Gastroesophageal sphincter (tissue), 4 donors: Measurements from ENCODE around the gene TNFAIP3. TPM values are rescaled to one million over a fixed set of nuclear protein-coding genes. Genes with fewer than 3 reads are reported as not detected.

Source experiments
- ATAC-seq: fragments of 150-250 bp; one replicate; pipeline ENCODE4 v1.9.1; 2016; ENCODE audit warnings: mild to moderate bottlenecking, moderate library complexity
- H3K27ac ChIP-seq, 4 donors: fragments of 200-600 bp; sonication (generic) in 3 of 4; 1 replicate in 3 of 4; 2 replicates in 1 of 4; pipeline ENCODE4 v1.5.1; 2016 to 2019
- H3K27me3 ChIP-seq: fragments of 200-600 bp; sonication (generic); one replicate; pipeline ENCODE4 v1.5.1; 2019
- H3K36me3 ChIP-seq, 2 donors: fragments of 200-600 bp; sonication (generic); one replicate each; pipeline ENCODE4 v1.5.1; 2019; ENCODE audit warnings: control low read depth in 1 of 2
- H3K4me1 ChIP-seq, 3 donors: fragments of 200-600 bp; sonication (generic); 1 replicate in 2 of 3; 2 replicates in 1 of 3; pipeline ENCODE4 v1.5.1; 2016 to 2019; ENCODE audit warnings: control low read depth in 2 of 3
- H3K4me3 ChIP-seq, 2 donors: fragments of 200-600 bp; sonication (generic); one replicate each; pipeline ENCODE4 v1.5.1; 2019; ENCODE audit warnings: mild to moderate bottlenecking in 1 of 2, moderate library complexity in 1 of 2
- H3K9me3 ChIP-seq, 3 donors: fragments of 200-600 bp; sonication (generic); one replicate each; pipeline ENCODE4 v1.5.1; 2017 to 2019; ENCODE audit warnings: control low read depth in 2 of 3
- CTCF ChIP-seq, 4 experiments: fragments of 200-600 bp in 2 of 4; fragments of 450-650 bp in 2 of 4; sonication (generic) in 1 of 4; IDR thresholded peaks; one replicate each; pipeline ENCODE4 v1.5.1; 2017 to 2019; ENCODE audit warnings: antibody characterized with exemption in 4 of 4, mild to moderate bottlenecking in 2 of 4, moderate library complexity in 2 of 4
- EP300 ChIP-seq: sonication (generic); formaldehyde crosslinking; IDR thresholded peaks from one replicate; pipeline ENCODE4 v1.6.1; 2017; ENCODE audit warnings: antibody characterized with exemption, mild to moderate bottlenecking
- POLR2A ChIP-seq, 2 donors: fragments of 450-650 bp; IDR thresholded peaks; one replicate each; pipeline ENCODE4 v1.6.1; 2017; ENCODE audit warnings: antibody characterized with exemption in 2 of 2, mild to moderate bottlenecking in 2 of 2, moderate library complexity in 1 of 2
- POLR2AphosphoS5 ChIP-seq: sonication (generic); formaldehyde crosslinking; IDR thresholded peaks from one replicate; pipeline ENCODE4 v1.6.1; 2017; ENCODE audit warnings: antibody characterized with exemption
- WGBS, 2 donors: methylation state at CpG; one replicate each; pipeline ENCODE4 v1.1.5; 2018; ENCODE audit warnings: low coverage in 1 of 2; 5-methylcytosine and 5-hydroxymethylcytosine counted together
- total RNA-seq, 4 donors: library from RNA; depleted of rRNA; stranded (reverse); fragments of >200 nt; gene quantifications; one replicate each; pipeline ENCODE4 v1.1.0, GENCODE V29; 2016

The TNFAIP3 gene
- total RNA-seq, 4 donors from 2014 or later, result 11.2 to 40.7 (median 18.3) TPM

DNA sequence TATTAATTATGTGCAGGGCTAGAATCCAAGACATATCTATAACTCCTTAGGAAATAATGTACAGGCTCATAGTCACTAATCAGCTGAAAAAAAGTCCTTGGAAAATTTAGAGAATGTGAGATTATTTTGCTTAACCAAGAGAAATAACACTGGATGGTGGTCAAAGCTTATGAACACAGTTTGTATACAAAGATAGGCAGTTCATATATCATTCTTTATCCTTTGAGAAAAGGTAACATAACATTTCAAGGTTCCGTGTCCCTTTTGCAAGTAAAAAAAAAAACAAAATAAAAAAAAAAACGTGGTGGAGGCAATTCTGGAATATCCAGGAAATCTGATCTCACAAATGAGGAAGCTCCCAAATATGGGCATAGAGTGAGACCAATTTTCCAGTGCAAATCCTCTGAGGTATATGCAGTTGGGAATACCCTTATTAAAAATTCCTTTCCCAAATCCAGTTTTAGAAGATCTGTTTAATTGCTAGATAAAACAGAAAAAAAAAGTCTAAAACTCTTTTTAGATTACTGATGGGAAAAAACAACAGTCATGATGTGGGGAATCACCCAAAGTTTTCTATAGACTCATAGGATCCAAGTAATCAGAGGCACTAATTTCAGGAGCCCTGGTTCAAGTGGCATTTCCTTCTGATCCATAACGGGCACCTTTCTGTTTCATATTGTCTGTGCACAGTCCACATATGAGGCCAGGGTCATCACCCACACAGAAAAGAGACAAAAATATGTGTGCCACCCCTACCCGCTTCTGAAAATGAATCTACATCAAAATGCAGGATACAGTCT is 17.7 kb upstream of the TNFAIP3 start:
- no peaks in the 10 kb centered on the region for H3K27me3 ChIP-seq
- H3K4me3 ChIP-seq, result no peak overlapping the region
- no peaks in the 10 kb centered on the region for H3K9me3 ChIP-seq
- H3K36me3 ChIP-seq, result no peaks in the 10 kb centered on the region
- WGBS, 2 donors, result 27 to 36% methylated on average over 4 of the region's 4 CpGs
- H3K27ac ChIP-seq, result peak overlapping the region in 3 of 4 donors; percentile 34 to 63 (median 43)
- TF ChIP-seq POLR2A (IDR thresholded peaks at IDR 0.05), result no peak
- TF ChIP-seq POLR2AphosphoS5, result no peak
- TF ChIP-seq EP300, result no peak
- no peak for TF ChIP-seq CTCF (IDR thresholded peaks at IDR 0.05)
- ATAC-seq, result no peak
- peaks cover 4 to 27% (median 10%) of the 10 kb centered on the region in 3 donors for H3K4me1 ChIP-seq

- Histone ChIP-seq H3K27ac (peak overlapping the region in 3 of 4 donors; percentile 34 to 63 (median 42)), H3K4me3 (no peak overlapping the region)
Measured at GRCh38 chr6:137849981-137850714, 16.9 kb upstream of the TNFAIP3 start.

DNA sequence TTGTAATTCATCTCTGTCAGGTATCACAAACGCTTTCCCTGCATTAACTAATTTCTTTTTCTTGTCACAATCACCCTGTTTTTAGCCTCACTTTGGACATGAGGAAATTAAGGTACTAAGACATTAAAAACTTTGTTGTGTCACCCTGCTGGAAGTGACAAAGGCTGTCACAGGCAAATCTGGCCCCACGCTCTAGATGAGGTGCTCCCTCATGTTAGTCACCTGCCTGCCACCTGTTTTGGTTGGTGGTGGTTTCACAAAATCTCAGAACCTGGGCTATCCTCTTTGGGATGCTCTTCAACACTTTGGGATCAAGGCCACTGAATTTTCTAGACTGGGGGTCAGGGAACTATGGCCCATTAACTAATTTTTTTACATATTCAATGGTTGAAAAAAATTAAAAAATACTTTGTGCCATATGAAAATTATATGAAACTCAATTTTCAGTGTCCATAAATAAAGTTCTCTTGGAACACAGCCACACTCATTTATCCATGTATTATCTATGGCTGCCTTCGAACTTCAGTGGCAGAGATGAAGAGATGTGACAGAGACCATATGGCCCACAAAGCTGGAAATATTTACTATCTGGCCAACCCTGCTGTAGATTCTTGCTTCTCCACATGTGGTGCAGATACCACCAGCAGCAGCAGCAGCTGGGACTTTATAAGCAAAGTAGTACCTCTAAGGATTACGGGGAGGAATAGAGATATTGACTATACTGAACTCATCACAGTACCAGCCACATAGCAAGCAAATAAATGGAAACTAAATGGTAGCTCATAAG is 16.1 kb upstream of the TNFAIP3 start:
- TF ChIP-seq EP300, result no peak
- TF ChIP-seq POLR2AphosphoS5, result no peak
- no peak for TF ChIP-seq CTCF (IDR thresholded peaks at IDR 0.05)
- TF ChIP-seq POLR2A (IDR thresholded peaks at IDR 0.05), result no peak
- H3K36me3 ChIP-seq, result no peaks in the 10 kb centered on the region
- no peaks in the 10 kb centered on the region for H3K9me3 ChIP-seq
- WGBS, 2 donors, result 33 to 58% methylated on average over 2 to 3 of the region's 4 CpGs
- no peak overlapping the region for H3K4me3 ChIP-seq
- H3K4me1 ChIP-seq, result peaks cover 4 to 27% (median 10%) of the 10 kb centered on the region in 3 donors
- ATAC-seq, result no peak
- peak overlapping the region in 1 of 4 donors; percentile 63 for H3K27ac ChIP-seq
- no peaks in the 10 kb centered on the region for H3K27me3 ChIP-seq

More at GRCh38 chr6:137849981-137850714, 16.9 kb upstream of the TNFAIP3 start:
- no peak for ATAC-seq
- Histone ChIP-seq H3K27me3 (no peaks in the 10 kb centered on the region), H3K9me3 (no peaks in the 10 kb centered on the region), H3K4me1 (peaks cover 4 to 27% (median 10%) of the 10 kb centered on the region in 3 donors), H3K36me3 (no peaks in the 10 kb centered on the region)
- no peak for TF ChIP-seq EP300
- 33 to 59% methylated on average over 3 to 4 of the region's 5 CpGs for WGBS, 2 donors

GRCh38 chr6:137851669-137852068 is 15.4 kb upstream of the TNFAIP3 start:
- 91 to 93% methylated on average over 3 of the region's 3 CpGs for WGBS, 2 donors
- TF ChIP-seq CTCF (IDR thresholded peaks at IDR 0.05), result no peak
- no peak for TF ChIP-seq POLR2AphosphoS5
- TF ChIP-seq EP300, result no peak
- TF ChIP-seq POLR2A (IDR thresholded peaks at IDR 0.05), result no peak
- Histone ChIP-seq H3K9me3 (no peaks in the 10 kb centered on the region), H3K27me3 (no peaks in the 10 kb centered on the region), H3K36me3 (no peaks in the 10 kb centered on the region), H3K4me3 (no peak overlapping the region), H3K27ac (no peak overlapping the region), H3K4me1 (peaks cover 4 to 27% (median 10%) of the 10 kb centered on the region in 3 donors)
- no peak for ATAC-seq

GRCh38 chr6:137852346-137852745 is 14.7 kb upstream of the TNFAIP3 start:
- H3K9me3 ChIP-seq, result no peaks in the 10 kb centered on the region
- H3K4me3 ChIP-seq, result no peak overlapping the region
- H3K27me3 ChIP-seq, result no peaks in the 10 kb centered on the region
- TF ChIP-seq EP300, result no peak
- no peak for TF ChIP-seq CTCF (IDR thresholded peaks at IDR 0.05)
- no peak for TF ChIP-seq POLR2AphosphoS5
- no peak for TF ChIP-seq POLR2A (IDR thresholded peaks at IDR 0.05)
- peak overlapping the region in 1 of 4 donors; percentile 10 for H3K27ac ChIP-seq
- no peaks in the 10 kb centered on the region for H3K36me3 ChIP-seq
- ATAC-seq, result no peak
- peaks cover 4 to 27% (median 10%) of the 10 kb centered on the region in 3 donors for H3K4me1 ChIP-seq
- WGBS, 2 donors, result 85 to 92% methylated on average over 3 of the region's 3 CpGs
